ENCODE measurements around the gene DMXL2. TPM values are rescaled to one million over a fixed set of nuclear protein-coding genes. Genes with fewer than 3 reads are reported as not detected.
"Not testable (repeated sequence)": the region's sequence is repeated elsewhere in the genome, so short reads cannot be mapped to it uniquely, and the experiment has no call there.

Gene DMXL2
- total RNA-seq, 3 donors from 2014 or later (not counting 1 experiment from before 2014, with no cell fraction given), result 6.4 to 12.4 (median 11.3) TPM

- peaks cover 10 to 20% of the 10 kb centered on the region in 2 donors for H3K27me3 Mint-ChIP-seq (ENCODE audit: low read depth in 2 of 2)
- H3K4me3 Mint-ChIP-seq, result no peak overlapping the region
- Histone ChIP-seq H3K9me3 (ENCODE audit: control insufficient read depth, insufficient read depth, low read length) (no peaks in the 10 kb centered on the region), H3K27ac (ENCODE audit: low read length) (no peak overlapping the region), H3K4me1 (ENCODE audit: control insufficient read depth, insufficient read depth, low read length) (no peaks in the 10 kb centered on the region), H3K36me3 (ENCODE audit: control insufficient read depth, insufficient read depth, low read length) (no peaks in the 10 kb centered on the region), H3K27me3 (ENCODE audit: control insufficient read depth, insufficient read depth, low read length) (no peaks in the 10 kb centered on the region), H3K4me3 (ENCODE audit: low read length) (no peak overlapping the region)
- ATAC-seq (no peak), DNase-seq (no peak)
- no peaks in the 10 kb centered on the region for H3K9me3 Mint-ChIP-seq
- H3K27ac Mint-ChIP-seq, result no peak overlapping the region
- TF ChIP-seq, protein P1, sequence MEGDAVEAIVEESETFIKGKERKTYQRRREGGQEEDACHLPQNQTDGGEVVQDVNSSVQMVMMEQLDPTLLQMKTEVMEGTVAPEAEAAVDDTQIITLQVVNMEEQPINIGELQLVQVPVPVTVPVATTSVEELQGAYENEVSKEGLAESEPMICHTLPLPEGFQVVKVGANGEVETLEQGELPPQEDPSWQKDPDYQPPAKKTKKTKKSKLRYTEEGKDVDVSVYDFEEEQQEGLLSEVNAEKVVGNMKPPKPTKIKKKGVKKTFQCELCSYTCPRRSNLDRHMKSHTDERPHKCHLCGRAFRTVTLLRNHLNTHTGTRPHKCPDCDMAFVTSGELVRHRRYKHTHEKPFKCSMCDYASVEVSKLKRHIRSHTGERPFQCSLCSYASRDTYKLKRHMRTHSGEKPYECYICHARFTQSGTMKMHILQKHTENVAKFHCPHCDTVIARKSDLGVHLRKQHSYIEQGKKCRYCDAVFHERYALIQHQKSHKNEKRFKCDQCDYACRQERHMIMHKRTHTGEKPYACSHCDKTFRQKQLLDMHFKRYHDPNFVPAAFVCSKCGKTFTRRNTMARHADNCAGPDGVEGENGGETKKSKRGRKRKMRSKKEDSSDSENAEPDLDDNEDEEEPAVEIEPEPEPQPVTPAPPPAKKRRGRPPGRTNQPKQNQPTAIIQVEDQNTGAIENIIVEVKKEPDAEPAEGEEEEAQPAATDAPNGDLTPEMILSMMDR (IDR thresholded peaks at IDR 0.05), result no peak
- H3K36me3 Mint-ChIP-seq, result no peaks in the 10 kb centered on the region
- 83% methylated on average over 2 of the region's 3 CpGs for WGBS (ENCODE audit: insufficient coverage)
- no peaks in the 10 kb centered on the region for H3K4me1 Mint-ChIP-seq
- intact Hi-C loops (cut with micrococcal nuclease), result no loop called here
These were observed 36.1 kb upstream of the DMXL2 start for GRCh38 chr15:51658664-51659063.

DNA sequence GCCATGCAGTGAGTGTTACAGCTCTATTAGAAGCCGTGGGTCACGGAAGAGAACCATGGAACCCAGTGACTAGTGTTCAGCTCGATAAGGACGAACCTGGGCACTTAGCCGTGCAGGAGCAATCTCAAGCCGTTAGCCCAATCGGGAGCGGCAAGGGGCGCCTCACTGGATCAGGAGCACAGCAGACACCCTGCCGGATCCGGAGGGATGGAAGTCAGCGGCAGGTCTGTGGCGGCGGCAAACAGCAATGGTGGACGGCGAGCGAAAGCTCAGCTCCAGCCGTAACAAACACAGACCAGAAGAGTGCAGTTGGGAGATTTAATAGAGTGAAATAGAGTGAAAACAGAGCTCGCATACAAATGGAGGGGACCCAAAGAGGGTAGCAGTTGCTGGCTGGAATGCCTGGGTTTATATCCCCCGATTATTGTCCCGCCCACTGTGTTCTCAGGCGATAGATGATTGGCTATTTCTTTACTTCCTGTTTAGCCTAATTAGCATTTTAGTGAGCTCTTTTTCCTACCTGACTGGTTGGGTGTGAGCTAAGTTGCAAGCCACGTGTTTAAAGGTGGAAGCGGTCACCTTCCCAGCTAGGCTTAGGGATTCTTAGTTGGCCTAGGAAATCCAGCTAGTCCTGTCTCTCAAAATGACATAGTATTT, 33.0 kb upstream of the DMXL2 start:
- DNase-seq; H3K4me1 Mint-ChIP-seq; H3K27me3 ChIP-seq (ENCODE audit: control insufficient read depth, insufficient read depth, low read length); H3K4me3 ChIP-seq (ENCODE audit: low read length); H3K36me3 ChIP-seq (ENCODE audit: control insufficient read depth, insufficient read depth, low read length); H3K4me3 Mint-ChIP-seq; ATAC-seq; H3K27ac Mint-ChIP-seq; H3K27ac ChIP-seq (ENCODE audit: low read length); intact Hi-C loops (cut with micrococcal nuclease); H3K9me3 ChIP-seq (ENCODE audit: control insufficient read depth, insufficient read depth, low read length); H3K36me3 Mint-ChIP-seq; H3K4me1 ChIP-seq (ENCODE audit: control insufficient read depth, insufficient read depth, low read length); H3K9me3 Mint-ChIP-seq: not testable (repeated sequence)
- H3K27me3 Mint-ChIP-seq (ENCODE audit: low read depth in 2 of 2), result peaks cover 0 to 11% of the 10 kb centered on the region in 2 donors
- WGBS (ENCODE audit: insufficient coverage), result 95% methylated on average over 24 of the region's 24 CpGs

- Mint-ChIP-seq H3K27me3 (ENCODE audit: low read depth in 2 of 2) (peaks cover 0 to 11% of the 10 kb centered on the region in 2 donors), H3K4me3 (no peak overlapping the region), H3K4me1 (no peaks in the 10 kb centered on the region), H3K9me3 (no peaks in the 10 kb centered on the region), H3K27ac (no peak overlapping the region), H3K36me3 (no peaks in the 10 kb centered on the region)
- H3K4me3 ChIP-seq (ENCODE audit: low read length), result no peak overlapping the region
- H3K9me3 ChIP-seq (ENCODE audit: control insufficient read depth, insufficient read depth, low read length), result no peaks in the 10 kb centered on the region
- no peak for DNase-seq
- WGBS (ENCODE audit: insufficient coverage), result 84% methylated on average over 5 of the region's 5 CpGs
- no peak for ATAC-seq
- no peaks in the 10 kb centered on the region for H3K27me3 ChIP-seq (ENCODE audit: control insufficient read depth, insufficient read depth, low read length)
- H3K4me1 ChIP-seq (ENCODE audit: control insufficient read depth, insufficient read depth, low read length), result no peaks in the 10 kb centered on the region
- intact Hi-C loops (cut with micrococcal nuclease), result no loop called here
- no peak overlapping the region for H3K27ac ChIP-seq (ENCODE audit: low read length)
- no peaks in the 10 kb centered on the region for H3K36me3 ChIP-seq (ENCODE audit: control insufficient read depth, insufficient read depth, low read length)
- TF ChIP-seq, protein P1 (IDR thresholded peaks at IDR 0.05), result no peak
These were observed 29.6 kb upstream of the DMXL2 start for GRCh38 chr15:51652084-51652668.

DNA sequence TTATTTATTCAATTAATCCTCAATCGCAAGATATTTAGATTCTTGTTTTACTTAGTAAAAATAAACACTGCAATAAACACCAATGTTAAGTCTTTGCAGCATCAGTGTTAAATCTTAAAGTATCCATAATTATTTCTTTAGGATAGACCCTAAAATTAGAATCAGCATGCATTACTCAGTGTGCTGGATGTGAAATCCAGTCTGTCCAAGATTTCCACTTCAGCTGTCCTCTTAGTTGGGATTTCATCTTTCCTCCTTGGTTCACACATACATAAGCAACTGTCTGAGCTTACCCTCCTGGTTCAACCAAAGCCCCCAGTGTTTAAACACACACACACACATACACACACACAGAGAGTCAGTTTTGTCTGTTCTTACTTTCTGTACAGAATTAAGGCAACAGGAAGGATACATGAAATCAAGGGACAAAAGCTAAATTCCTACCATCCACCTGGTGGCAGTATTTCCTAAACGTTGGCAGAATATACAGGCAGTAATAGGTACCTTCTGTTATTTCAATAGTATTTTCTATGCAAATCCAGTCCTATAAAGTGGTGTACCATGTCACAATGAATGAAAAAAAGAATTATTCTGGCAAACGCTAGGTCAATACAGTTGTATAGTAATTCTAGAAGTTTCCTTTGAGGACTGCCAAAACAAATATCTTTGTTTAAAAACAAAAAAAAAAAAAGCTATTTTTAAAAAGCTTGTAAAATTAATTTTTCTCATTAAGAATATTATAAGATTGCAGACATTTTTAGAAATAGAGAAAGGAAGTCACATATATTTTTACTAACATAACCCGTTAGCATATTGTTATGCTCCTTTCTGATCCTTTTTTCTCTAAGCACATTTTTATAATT, 27.3 kb upstream of the DMXL2 start:
- H3K4me3 Mint-ChIP-seq, result no peak overlapping the region
- Histone ChIP-seq H3K36me3 (ENCODE audit: control insufficient read depth, insufficient read depth, low read length) (no peaks in the 10 kb centered on the region), H3K4me1 (ENCODE audit: control insufficient read depth, insufficient read depth, low read length) (no peaks in the 10 kb centered on the region), H3K27ac (ENCODE audit: low read length) (no peak overlapping the region), H3K9me3 (ENCODE audit: control insufficient read depth, insufficient read depth, low read length) (no peaks in the 10 kb centered on the region), H3K27me3 (ENCODE audit: control insufficient read depth, insufficient read depth, low read length) (no peaks in the 10 kb centered on the region), H3K4me3 (ENCODE audit: low read length) (no peak overlapping the region)
- DNase-seq (peak in 1 of 2 donors; percentile 87), ATAC-seq (peak; percentile 72 to 86 (median 79))
- no peaks in the 10 kb centered on the region for H3K4me1 Mint-ChIP-seq
- no CpG with 5 or more reads among the region's 4 CpGs for WGBS (ENCODE audit: insufficient coverage)
- H3K36me3 Mint-ChIP-seq, result no peaks in the 10 kb centered on the region
- no peaks in the 10 kb centered on the region for H3K9me3 Mint-ChIP-seq
- TF ChIP-seq, protein P1 (IDR thresholded peaks at IDR 0.05), result peak; percentile 94
- intact Hi-C loops (cut with micrococcal nuclease), result loop anchor here (1.0 kb wide), 2 partner anchors 85 to 126 kb away; no protein-coding TSS in a partner anchor
- H3K27ac Mint-ChIP-seq, result no peak overlapping the region
- peaks cover 7 to 11% of the 10 kb centered on the region in 2 donors for H3K27me3 Mint-ChIP-seq (ENCODE audit: low read depth in 2 of 2)

DNA sequence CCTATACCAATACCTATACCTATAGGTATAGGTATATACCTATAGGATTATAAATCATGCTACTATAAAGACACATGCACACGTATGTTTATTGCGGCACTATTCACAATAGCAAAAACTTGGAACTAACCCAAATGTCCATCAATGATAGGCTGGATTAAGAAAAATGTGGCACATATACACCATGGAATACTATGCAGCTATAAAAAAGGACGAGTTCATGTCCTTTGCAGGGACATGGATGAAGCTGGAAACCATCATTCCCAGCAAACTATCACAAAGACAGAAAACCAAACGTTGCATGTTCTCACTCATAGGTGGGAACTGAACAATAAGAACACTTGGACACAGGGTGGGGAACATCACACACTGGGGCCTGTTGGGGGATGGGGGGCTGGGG, 26.1 kb upstream of the DMXL2 start:
- H3K36me3 Mint-ChIP-seq; H3K27ac Mint-ChIP-seq; H3K36me3 ChIP-seq (ENCODE audit: control insufficient read depth, insufficient read depth, low read length); intact Hi-C loops (cut with micrococcal nuclease); ATAC-seq; H3K9me3 ChIP-seq (ENCODE audit: control insufficient read depth, insufficient read depth, low read length); H3K4me1 ChIP-seq (ENCODE audit: control insufficient read depth, insufficient read depth, low read length); H3K4me3 ChIP-seq (ENCODE audit: low read length); DNase-seq; H3K27ac ChIP-seq (ENCODE audit: low read length); H3K4me3 Mint-ChIP-seq; H3K9me3 Mint-ChIP-seq; H3K27me3 ChIP-seq (ENCODE audit: control insufficient read depth, insufficient read depth, low read length); H3K4me1 Mint-ChIP-seq: not testable (repeated sequence)
- peaks cover 7 to 11% of the 10 kb centered on the region in 2 donors for H3K27me3 Mint-ChIP-seq (ENCODE audit: low read depth in 2 of 2)
- 56% methylated on average over 1 of the region's 4 CpGs for WGBS (ENCODE audit: insufficient coverage)

Data from natural killer cell (primary cell).